MM.1S (cell line): Measurements from ENCODE around the gene EGFL7.

Experiments used
- DNase-seq: peaks from one replicate; pipeline ENCODE4 v3.0.0-alpha.2; 2015
- H2AFZ ChIP-seq: fragments of 300-600 bp; sonication (generic); 2 replicates; pipeline ENCODE4 v1.6.0; 2016; ENCODE audit warnings: antibody characterized with exemption, low read length
- H3F3A ChIP-seq: fragments of 300-600 bp; sonication (generic); 2 replicates; pipeline ENCODE4 v1.6.1; 2016; ENCODE audit warnings: mild to moderate bottlenecking, antibody characterized with exemption, low read length, moderate library complexity, mixed read lengths; ENCODE audit not compliant: insufficient read depth
- H3K27ac ChIP-seq: fragments of 300-600 bp; sonication (generic); 2 replicates; pipeline ENCODE4 v1.5.1; 2016; ENCODE audit warnings: mild to moderate bottlenecking, low read length
- H3K27me3 ChIP-seq: fragments of 300-600 bp; sonication (generic); replicated peaks from 2 replicates; pipeline ENCODE4 v1.6.0; 2016; ENCODE audit warnings: low read length; ENCODE audit not compliant: insufficient read depth
- H3K36me3 ChIP-seq: fragments of 300-600 bp; sonication (generic); replicated peaks from 2 replicates; pipeline ENCODE4 v1.6.1; 2016; ENCODE audit warnings: mild to moderate bottlenecking, low read length, mixed read lengths; ENCODE audit not compliant: insufficient read depth
- H3K4me1 ChIP-seq: fragments of 300-600 bp; sonication (generic); 2 replicates; pipeline ENCODE4 v1.6.1; 2016; ENCODE audit warnings: low read length, mixed read lengths
- H3K4me2 ChIP-seq: fragments of 300-600 bp; sonication (generic); 2 replicates; pipeline ENCODE4 v1.6.0; 2016; ENCODE audit warnings: low read depth, low read length
- H3K4me3 ChIP-seq: fragments of 300-600 bp; sonication (generic); 2 replicates; pipeline ENCODE4 v1.5.1; 2016; ENCODE audit warnings: low read length, mixed read lengths
- H3K79me2 ChIP-seq: fragments of 300-600 bp; sonication (generic); 2 replicates; pipeline ENCODE4 v1.6.1; 2016; ENCODE audit warnings: mixed run types, low read length, mixed read lengths
- H3K9ac ChIP-seq: fragments of 300-600 bp; sonication (generic); 2 replicates; pipeline ENCODE4 v1.6.1; 2016; ENCODE audit warnings: low read length, mixed read lengths
- H3K9me2 ChIP-seq: fragments of 300-600 bp; sonication (generic); replicated peaks from 2 replicates; pipeline ENCODE4 v1.6.1; 2016; ENCODE audit warnings: mild to moderate bottlenecking, low read length, mixed read lengths; ENCODE audit not compliant: insufficient read depth
- H3K9me3 ChIP-seq: fragments of 300-600 bp; sonication (generic); replicated peaks from 2 replicates; pipeline ENCODE4 v1.6.1; 2016; ENCODE audit warnings: mild to moderate bottlenecking, low read length, mixed read lengths; ENCODE audit not compliant: insufficient read depth
- H4K20me1 ChIP-seq: fragments of 300-600 bp; sonication (generic); 2 replicates; pipeline ENCODE4 v1.6.1; 2016; ENCODE audit warnings: mild to moderate bottlenecking, low read length, moderate library complexity, mixed read lengths; ENCODE audit not compliant: insufficient read depth
- CTCF ChIP-seq: fragments of 300-600 bp; sonication (generic); IDR thresholded peaks from 2 replicates; pipeline ENCODE4 v1.5.1; 2016; ENCODE audit warnings: antibody characterized with exemption, low read length, mixed read lengths
- EZH2 ChIP-seq: fragments of 300-600 bp; sonication (generic); optimal IDR thresholded peaks from 2 replicates; pipeline ENCODE3; 2017; ENCODE audit warnings: low read depth, mild to moderate bottlenecking, antibody characterized with exemption, low read length, mixed read lengths
- EZH2phosphoT487 ChIP-seq: fragments of 300-600 bp; sonication (generic); IDR thresholded peaks from 2 replicates; pipeline ENCODE4 v1.6.1; 2018; ENCODE audit warnings: antibody characterized with exemption, low read length

Gene EGFL7

GRCh38 chr9:136671254-136671614, 8.5 kb downstream of the EGFL7 start:
- H3K4me1 ChIP-seq = no peaks in the 10 kb centered on the region
- no peak overlapping the region for H3K27ac ChIP-seq
- H3K36me3 ChIP-seq = no peaks in the 10 kb centered on the region
- H2AFZ ChIP-seq = no peak overlapping the region
- no peak for TF ChIP-seq CTCF
- no peak for TF ChIP-seq EZH2
- no peak for TF ChIP-seq EZH2phosphoT487
- no peak overlapping the region for H3K9ac ChIP-seq
- H3K79me2 ChIP-seq = no peaks in the 10 kb centered on the region
- DNase-seq = no peak
- H4K20me1 ChIP-seq = no peaks in the 10 kb centered on the region
- H3K4me2 ChIP-seq = no peak overlapping the region
- H3K9me2 ChIP-seq = no peaks in the 10 kb centered on the region
- H3K4me3 ChIP-seq = no peak overlapping the region
- no peaks in the 10 kb centered on the region for H3K9me3 ChIP-seq
- peaks cover 94% of the 10 kb centered on the region for H3K27me3 ChIP-seq
- H3F3A ChIP-seq = no peaks in the 10 kb centered on the region

GRCh38 chr9:136671646-136672430, 9.1 kb downstream of the EGFL7 start:
- no peak overlapping the region for H3K9ac ChIP-seq
- H4K20me1 ChIP-seq = no peaks in the 10 kb centered on the region
- no peak for DNase-seq

GRCh38 chr9:136672431-136673087, 9.8 kb downstream of the EGFL7 start:
- Histone ChIP-seq H3K9me3 (no peaks in the 10 kb centered on the region), H3K27ac (no peak overlapping the region), H3K4me2 (no peak overlapping the region), H3K4me3 (no peak overlapping the region), H3K9me2 (no peaks in the 10 kb centered on the region), H3K27me3 (peaks cover 94% of the 10 kb centered on the region), H4K20me1 (no peaks in the 10 kb centered on the region), H2AFZ (no peak overlapping the region), H3K9ac (no peak overlapping the region), H3K36me3 (no peaks in the 10 kb centered on the region), H3K79me2 (no peaks in the 10 kb centered on the region), H3F3A (no peaks in the 10 kb centered on the region), H3K4me1 (no peaks in the 10 kb centered on the region)
- DNase-seq = no peak
- TF ChIP-seq CTCF = no peak
- TF ChIP-seq EZH2phosphoT487 = no peak
- TF ChIP-seq EZH2 = no peak

More at GRCh38 chr9:136671646-136672430, 9.1 kb downstream of the EGFL7 start:
- no peak overlapping the region for H2AFZ ChIP-seq
- H3K4me1 ChIP-seq = no peaks in the 10 kb centered on the region
- H3F3A ChIP-seq = no peaks in the 10 kb centered on the region
- H3K27ac ChIP-seq = no peak overlapping the region
- no peak overlapping the region for H3K4me2 ChIP-seq
- no peak for TF ChIP-seq EZH2
- no peak for TF ChIP-seq EZH2phosphoT487
- TF ChIP-seq CTCF = peak; percentile 78
- H3K27me3 ChIP-seq = peaks cover 94% of the 10 kb centered on the region
- H3K9me2 ChIP-seq = no peaks in the 10 kb centered on the region
- H3K9me3 ChIP-seq = no peaks in the 10 kb centered on the region
- H3K79me2 ChIP-seq = no peaks in the 10 kb centered on the region
- no peaks in the 10 kb centered on the region for H3K36me3 ChIP-seq
- no peak overlapping the region for H3K4me3 ChIP-seq
